Smooth muscle cell (in vitro differentiated cells): ENCODE data around the gene MRAP. TPM values are rescaled to one million over a fixed set of nuclear protein-coding genes. Genes with fewer than 3 reads are reported as not detected.

ENCODE experiments used
- DNase-seq: peaks from one replicate; lab custom pipeline; 2025; ENCODE audit not compliant: unreplicated experiment; lab: John Stamatoyannopoulos, UW
- H2AFZ ChIP-seq: fragments of 200-600 bp; sonication (generic); 2 replicates; pipeline ENCODE4 v1.6.0; 2016; ENCODE audit warnings: antibody characterized with exemption, low read depth, mild to moderate bottlenecking
- H3F3A ChIP-seq: fragments of 200-600 bp; sonication (generic); 2 replicates; pipeline ENCODE4 v1.6.0; 2017; ENCODE audit warnings: antibody characterized with exemption, low read depth
- H3K27ac ChIP-seq: fragments of 200-600 bp; sonication (generic); 2 replicates; pipeline ENCODE4 v1.5.1; 2016; ENCODE audit warnings: low read depth, mild to moderate bottlenecking
- H3K27me3 ChIP-seq: fragments of 200-600 bp; sonication (generic); 2 replicates; pipeline ENCODE4 v1.6.1; 2016; ENCODE audit warnings: low read depth, mild to moderate bottlenecking
- H3K36me3 ChIP-seq: fragments of 200-600 bp; sonication (generic); 2 replicates; pipeline ENCODE4 v1.5.1; 2016; ENCODE audit warnings: low read depth
- H3K4me1 ChIP-seq: fragments of 200-600 bp; sonication (generic); 2 replicates; pipeline ENCODE4 v1.5.1; 2016; ENCODE audit warnings: low read depth
- H3K4me2 ChIP-seq: fragments of 200-600 bp; sonication (generic); 2 replicates; pipeline ENCODE4 v1.6.0; 2016; ENCODE audit warnings: mild to moderate bottlenecking
- H3K4me3 ChIP-seq: fragments of 200-600 bp; sonication (generic); 2 replicates; pipeline ENCODE4 v1.5.1; 2016; ENCODE audit warnings: mild to moderate bottlenecking
- H3K79me2 ChIP-seq: fragments of 200-600 bp; sonication (generic); 2 replicates; pipeline ENCODE4 v1.6.0; 2016; ENCODE audit warnings: low read depth, mild to moderate bottlenecking
- H3K9ac ChIP-seq: fragments of 200-600 bp; sonication (generic); 2 replicates; pipeline ENCODE4 v1.6.0; 2016; ENCODE audit warnings: low read depth
- H3K9me3 ChIP-seq: fragments of 200-600 bp; sonication (generic); replicated peaks from 2 replicates; pipeline ENCODE4 v1.5.1; 2016; ENCODE audit warnings: low read depth
- H4K20me1 ChIP-seq: fragments of 200-600 bp; sonication (generic); 2 replicates; pipeline ENCODE4 v1.6.0; 2016; ENCODE audit warnings: low read depth
- CTCF ChIP-seq: fragments of 200-600 bp; sonication (generic); IDR thresholded peaks from 2 replicates; pipeline ENCODE4 v1.5.1; 2017; ENCODE audit warnings: borderline replicate concordance, mild to moderate bottlenecking, antibody characterized with exemption; ENCODE audit not compliant: insufficient read depth, poor library complexity, severe bottlenecking
- WGBS: methylation state at CpG from one replicate; pipeline ENCODE4 v1.1.7; 2016; ENCODE audit warnings: low lambda C conversion rate; 5-methylcytosine and 5-hydroxymethylcytosine counted together
- polyA plus RNA-seq: library from polyadenylated mRNA; unstranded; fragments of >200 nt; fragmentation: Nextera tagmentation; extraction: Ambion mirVana; gene quantifications from 2 replicates; pipeline ENCODE4 v1.2.1, GENCODE V29; 2016
- total RNA-seq: library from RNA; depleted of rRNA; stranded (reverse); fragments of >200 nt; gene quantifications from 2 replicates; pipeline ENCODE4 v1.2.3, GENCODE V29; 2014

The MRAP gene
- total and polyA plus RNA-seq, 2 experiments from 2014 or later, result not detected

GRCh38 chr21:32347977-32348376 is 49.3 kb downstream of the MRAP start:
- H3K36me3 ChIP-seq, result peaks cover 39% of the 10 kb centered on the region
- H3K9ac ChIP-seq, result no peak overlapping the region
- no peak overlapping the region for H2AFZ ChIP-seq
- no peak for TF ChIP-seq CTCF
- H3F3A ChIP-seq, result no peaks in the 10 kb centered on the region
- no peaks in the 10 kb centered on the region for H3K27me3 ChIP-seq
- no peak for DNase-seq
- no peaks in the 10 kb centered on the region for H4K20me1 ChIP-seq
- no peaks in the 10 kb centered on the region for H3K79me2 ChIP-seq
- WGBS, result 84% methylated on average over 11 of the region's 11 CpGs
- H3K4me1 ChIP-seq, result no peaks in the 10 kb centered on the region
- no peak overlapping the region for H3K4me2 ChIP-seq
- peak overlapping the region; percentile 56 for H3K27ac ChIP-seq
- H3K4me3 ChIP-seq, result no peak overlapping the region
- peaks cover 14% of the 10 kb centered on the region for H3K9me3 ChIP-seq

- Histone ChIP-seq H3K4me3 (no peak overlapping the region), H3K27me3 (no peaks in the 10 kb centered on the region), H3K4me1 (no peaks in the 10 kb centered on the region), H3K79me2 (no peaks in the 10 kb centered on the region), H3K9me3 (peaks cover 11% of the 10 kb centered on the region), H2AFZ (no peak overlapping the region), H3F3A (no peaks in the 10 kb centered on the region), H3K4me2 (no peak overlapping the region), H4K20me1 (no peaks in the 10 kb centered on the region), H3K36me3 (peaks cover 31% of the 10 kb centered on the region), H3K27ac (peak overlapping the region; percentile 56), H3K9ac (no peak overlapping the region)
- 90% methylated on average over 9 of the region's 9 CpGs for WGBS
- no peak for TF ChIP-seq CTCF
- DNase-seq, result no peak
Observed at GRCh38 chr21:32348604-32349332, 50.1 kb downstream of the MRAP start.

GRCh38 chr21:32349333-32349944 is 50.8 kb downstream of the MRAP start:
- Histone ChIP-seq H3K4me3 (no peak overlapping the region), H3K36me3 (peaks cover 30% of the 10 kb centered on the region)
- WGBS, result 97% methylated on average over 16 of the region's 16 CpGs

More at GRCh38 chr21:32349333-32349944, 50.8 kb downstream of the MRAP start:
- TF ChIP-seq CTCF, result no peak
- Histone ChIP-seq H3K27me3 (no peaks in the 10 kb centered on the region), H3K9me3 (peaks cover 4% of the 10 kb centered on the region), H3K4me1 (no peaks in the 10 kb centered on the region), H3K79me2 (no peaks in the 10 kb centered on the region), H3F3A (no peaks in the 10 kb centered on the region), H3K4me2 (no peak overlapping the region), H4K20me1 (no peaks in the 10 kb centered on the region), H3K9ac (no peak overlapping the region), H3K27ac (no peak overlapping the region), H2AFZ (no peak overlapping the region)
- DNase-seq, result no peak
